ENCODE data around the gene REXO4.
A peak's percentile ranks its signal among the peaks of the same experiment; 100 is the strongest.

REXO4 gene

GRCh38 chr9:133415170-133415569 lies 2.6 kb downstream of the REXO4 start:
- no peak for DNase-seq (ENCODE audit: low spot score)
- no peaks in the 10 kb centered on the region for H3K9me3 ChIP-seq (ENCODE audit: severe bottlenecking)
- no peak overlapping the region for H3K4me3 ChIP-seq (ENCODE audit: severe bottlenecking)
- H3K27ac ChIP-seq (ENCODE audit: poor library complexity, severe bottlenecking), result no peak overlapping the region
- H3K27me3 ChIP-seq (ENCODE audit: insufficient read depth, poor library complexity, severe bottlenecking), result no peaks in the 10 kb centered on the region
- ATAC-seq (ENCODE audit: low read depth), result no peak
- H3K36me3 ChIP-seq (ENCODE audit: low read depth), result peaks cover 62% of the 10 kb centered on the region
- TF ChIP-seq CTCF (IDR thresholded peaks at IDR 0.05; ENCODE audit: poor library complexity, severe bottlenecking), result no peak
- H3K4me1 ChIP-seq (ENCODE audit: insufficient read depth, poor library complexity, severe bottlenecking), result no peaks in the 10 kb centered on the region

- H3K36me3 ChIP-seq (ENCODE audit: low read depth), result peaks cover 78% of the 10 kb centered on the region
- DNase-seq (ENCODE audit: low spot score) (no peak), ATAC-seq (ENCODE audit: low read depth) (no peak)
- no peaks in the 10 kb centered on the region for H3K4me1 ChIP-seq (ENCODE audit: insufficient read depth, poor library complexity, severe bottlenecking)
- H3K9me3 ChIP-seq (ENCODE audit: severe bottlenecking), result no peaks in the 10 kb centered on the region
- no peaks in the 10 kb centered on the region for H3K27me3 ChIP-seq (ENCODE audit: insufficient read depth, poor library complexity, severe bottlenecking)
- H3K27ac ChIP-seq (ENCODE audit: poor library complexity, severe bottlenecking), result no peak overlapping the region
- no peak overlapping the region for H3K4me3 ChIP-seq (ENCODE audit: severe bottlenecking)
- TF ChIP-seq CTCF (IDR thresholded peaks at IDR 0.05; ENCODE audit: poor library complexity, severe bottlenecking), result no peak
These were observed 9.8 kb downstream of the REXO4 start for GRCh38 chr9:133408042-133408441.

GRCh38 chr9:133406480-133407307 lies 11.1 kb downstream of the REXO4 start:
- ATAC-seq (ENCODE audit: low read depth), result peak; percentile 48
- TF ChIP-seq CTCF (IDR thresholded peaks at IDR 0.05; ENCODE audit: poor library complexity, severe bottlenecking), result peak; percentile 77
- Histone ChIP-seq H3K4me1 (ENCODE audit: insufficient read depth, poor library complexity, severe bottlenecking) (no peaks in the 10 kb centered on the region), H3K27ac (ENCODE audit: poor library complexity, severe bottlenecking) (no peak overlapping the region), H3K9me3 (ENCODE audit: severe bottlenecking) (no peaks in the 10 kb centered on the region), H3K27me3 (ENCODE audit: insufficient read depth, poor library complexity, severe bottlenecking) (no peaks in the 10 kb centered on the region), H3K36me3 (ENCODE audit: low read depth) (peaks cover 67% of the 10 kb centered on the region), H3K4me3 (ENCODE audit: severe bottlenecking) (no peak overlapping the region)
- DNase-seq (ENCODE audit: low spot score), result peak; percentile 59

- H3K9me3 ChIP-seq (ENCODE audit: severe bottlenecking), result no peaks in the 10 kb centered on the region
- H3K36me3 ChIP-seq (ENCODE audit: low read depth), result peaks cover 58% of the 10 kb centered on the region
- ATAC-seq (ENCODE audit: low read depth), result no peak; the same call in 2 of the 3 replicates
- no peaks in the 10 kb centered on the region for H3K27me3 ChIP-seq (ENCODE audit: insufficient read depth, poor library complexity, severe bottlenecking)
- no peak for DNase-seq (ENCODE audit: low spot score)
- no peak overlapping the region for H3K4me3 ChIP-seq (ENCODE audit: severe bottlenecking)
- H3K27ac ChIP-seq (ENCODE audit: poor library complexity, severe bottlenecking), result no peak overlapping the region
- no peak for TF ChIP-seq CTCF (IDR thresholded peaks at IDR 0.05; ENCODE audit: poor library complexity, severe bottlenecking)
- H3K4me1 ChIP-seq (ENCODE audit: insufficient read depth, poor library complexity, severe bottlenecking), result no peaks in the 10 kb centered on the region
These were observed 12.0 kb downstream of the REXO4 start for GRCh38 chr9:133405508-133406438.

All from RWPE2 (cell line).